H1 (cell line): ENCODE measurements around the gene RPS6KA2. TPM values are rescaled to one million over a fixed set of nuclear protein-coding genes. Genes with fewer than 3 reads are reported as not detected.

Experiments used
- CTCF ChIA-PET: fragments of 300-600 bp; sonication (Branson Sonifier 250); formaldehyde crosslinking; loops from one replicate; lab custom pipeline; 2021; ENCODE audit not compliant: partially characterized antibody; lab: Charles Lee
- POLR2A ChIA-PET: fragments of 300-600 bp; sonication (Branson Sonifier 250); formaldehyde crosslinking; loops from one replicate; lab custom pipeline; 2021; ENCODE audit warnings: inconsistent platforms; ENCODE audit not compliant: partially characterized antibody; lab: Charles Lee
- DNase-seq, 2 experiments: peaks; one replicate each; pipeline versions ENCODE4 v3.0.0 to v3.0.0-alpha.2; 2010 to 2022; ENCODE audit warnings: low spot score in 2 of 2, low read depth in 1 of 2, mixed read lengths in 1 of 2
- FAIRE-seq: peaks from 2 replicates; lab custom pipeline; 2011; peaks lifted over from hg19 to GRCh38; lab: Jason Lieb, UNC
- H2AFZ ChIP-seq: 2 replicates; pipeline ENCODE4 v1.8.1; 2012; ENCODE audit warnings: low read length, inconsistent platforms
- H2AK5ac ChIP-seq: 2 replicates; pipeline ENCODE4 v1.6.1; 2013; ENCODE audit warnings: low read depth, low read length
- H2BK120ac ChIP-seq: replicated peaks from 2 replicates; pipeline ENCODE3; 2013; ENCODE audit warnings: low read depth, low read length, inconsistent platforms
- H2BK12ac ChIP-seq: 2 replicates; pipeline ENCODE4 v1.6.1; 2013; ENCODE audit warnings: low read depth, low read length
- H2BK15ac ChIP-seq: 2 replicates; pipeline ENCODE4 v1.6.1; 2013; ENCODE audit warnings: low read length
- H2BK20ac ChIP-seq: 2 replicates; pipeline ENCODE4 v1.6.1; 2013; ENCODE audit warnings: low read length
- H2BK5ac ChIP-seq: 2 replicates; pipeline ENCODE4 v1.6.1; 2013; ENCODE audit warnings: low read depth, low read length
- H3K14ac ChIP-seq: 2 replicates; pipeline ENCODE4 v1.6.1; 2013; ENCODE audit warnings: inconsistent platforms; ENCODE audit not compliant: insufficient read length
- H3K18ac ChIP-seq: 2 replicates; pipeline ENCODE4 v1.6.1; 2013; ENCODE audit warnings: low read length; ENCODE audit errors: extremely low read depth
- H3K23ac ChIP-seq: 2 replicates; pipeline ENCODE4 v1.6.1; 2013; ENCODE audit warnings: inconsistent platforms; ENCODE audit not compliant: insufficient read length
- H3K23me2 ChIP-seq: 2 replicates; pipeline ENCODE4 v1.6.1; 2013; ENCODE audit warnings: low read depth, low read length
- H3K27ac ChIP-seq: 2 replicates; pipeline ENCODE4 v1.6.1; 2011; ENCODE audit warnings: low read depth, low read length, inconsistent platforms
- H3K27me3 ChIP-seq, 4 experiments: replicated peaks in 1 of 4; 1 replicate in 1 of 4; 2 replicates in 3 of 4; pipeline versions ENCODE4 v1.6.1 to v1.8.1; 2011 to 2013; ENCODE audit warnings: low read length in 3 of 4, mild to moderate bottlenecking in 3 of 4, inconsistent platforms in 2 of 4, mixed read lengths in 2 of 4, moderate library complexity in 1 of 4; ENCODE audit not compliant: control insufficient read depth in 3 of 4, insufficient read depth in 3 of 4; ENCODE audit errors: extremely low read depth in 1 of 4
- H3K36me3 ChIP-seq, 4 experiments: 2 replicates each; pipeline versions ENCODE4 v1.6.1 to v1.8.1; 2011 to 2013; ENCODE audit warnings: mild to moderate bottlenecking in 4 of 4, low read length in 3 of 4, moderate library complexity in 2 of 4, control low read depth in 1 of 4, inconsistent platforms in 1 of 4; ENCODE audit not compliant: insufficient read depth in 4 of 4, control insufficient read depth in 2 of 4
- H3K4ac ChIP-seq: replicated peaks from 2 replicates; pipeline ENCODE3; 2013; ENCODE audit warnings: low read length, low read depth, mixed read lengths, inconsistent platforms; ENCODE audit not compliant: insufficient read length
- H3K4me1 ChIP-seq, 4 experiments: replicated peaks in 1 of 4; 1 replicate in 1 of 4; 2 replicates in 3 of 4; pipeline versions ENCODE4 v1.6.1 to v1.8.1; 2011 to 2013; ENCODE audit warnings: low read length in 3 of 4, inconsistent platforms in 2 of 4, mixed read lengths in 1 of 4; ENCODE audit not compliant: insufficient read depth in 4 of 4, control insufficient read depth in 3 of 4
- H3K4me2 ChIP-seq, 2 experiments: 2 replicates each; pipeline versions ENCODE4 v1.6.1 to v1.8.1; 2011 to 2013; ENCODE audit warnings: low read depth in 2 of 2, low read length in 2 of 2, control low read depth in 1 of 2, inconsistent platforms in 1 of 2, mild to moderate bottlenecking in 1 of 2; ENCODE audit not compliant: insufficient read depth in 1 of 2
- H3K4me3 ChIP-seq, 4 experiments: fragments of 200-600, 300-600 bp in 1 of 4; sonication (generic), shearing (Covaris generic), sonication (Bioruptor Twin) in 1 of 4; 2 replicates each; pipeline versions ENCODE4 v1.5.1 to v1.8.1; 2011 to 2016; ENCODE audit warnings: low read length in 4 of 4, low read depth in 3 of 4, control low read depth in 2 of 4, inconsistent platforms in 2 of 4, mild to moderate bottlenecking in 2 of 4, mixed read lengths in 1 of 4, moderate library complexity in 1 of 4; ENCODE audit not compliant: insufficient read depth in 2 of 4; ENCODE audit errors: extremely low read depth in 1 of 4
- H3K56ac ChIP-seq: replicated peaks from 2 replicates; pipeline ENCODE3; 2013; ENCODE audit warnings: low read depth, mild to moderate bottlenecking, mixed read lengths, low read length, inconsistent platforms; ENCODE audit not compliant: insufficient read length
- H3K79me1 ChIP-seq: 2 replicates; pipeline ENCODE4 v1.6.1; 2013; ENCODE audit warnings: low read depth, low read length, control low read depth
- H3K79me2 ChIP-seq, 2 experiments: 2 replicates each; pipeline versions ENCODE4 v1.6.1 to v1.8.1; 2012 to 2013; ENCODE audit warnings: low read length in 2 of 2, mild to moderate bottlenecking in 2 of 2, inconsistent platforms in 1 of 2; ENCODE audit not compliant: insufficient read depth in 2 of 2, control insufficient read depth in 1 of 2
- H3K9ac ChIP-seq, 4 experiments: replicated peaks in 1 of 4; 1 replicate in 1 of 4; 2 replicates in 3 of 4; pipeline versions ENCODE4 v1.6.1 to v1.8.1; 2011 to 2013; ENCODE audit warnings: low read depth in 3 of 4, low read length in 3 of 4, control low read depth in 2 of 4, mild to moderate bottlenecking in 2 of 4, moderate library complexity in 2 of 4, inconsistent platforms in 1 of 4; ENCODE audit errors: extremely low read depth in 1 of 4
- H3K9me3 ChIP-seq, 2 experiments: 2 replicates each; pipeline versions ENCODE4 v1.6.1 to v1.8.1; 2012 to 2013; ENCODE audit warnings: mild to moderate bottlenecking in 2 of 2, moderate library complexity in 2 of 2, control low read depth in 1 of 2, inconsistent platforms in 1 of 2, low read depth in 1 of 2, low read length in 1 of 2, mixed read lengths in 1 of 2; ENCODE audit not compliant: insufficient read depth in 2 of 2
- H4K20me1 ChIP-seq, 2 experiments: replicated peaks in 1 of 2; 2 replicates each; pipeline versions ENCODE3 to v1.8.1; 2011 to 2013; ENCODE audit warnings: inconsistent platforms in 2 of 2, low read length in 2 of 2, mild to moderate bottlenecking in 1 of 2; ENCODE audit not compliant: insufficient read depth in 2 of 2, control insufficient read depth in 1 of 2
- H4K5ac ChIP-seq: 2 replicates; pipeline ENCODE4 v1.6.1; 2013; ENCODE audit warnings: low read length, low read depth, mixed read lengths, inconsistent platforms; ENCODE audit not compliant: insufficient read length
- H4K8ac ChIP-seq: 2 replicates; pipeline ENCODE4 v1.8.0; 2013; ENCODE audit warnings: mild to moderate bottlenecking, moderate library complexity, low read length, inconsistent platforms; ENCODE audit not compliant: insufficient read depth; ENCODE audit errors: extremely low read depth
- H4K91ac ChIP-seq: replicated peaks from 2 replicates; pipeline ENCODE3; 2013; ENCODE audit warnings: low read length, mixed read lengths, inconsistent platforms; ENCODE audit not compliant: insufficient read length
- ASH2L ChIP-seq: fragments of 200-600, 300-600 bp; sonication (generic); IDR thresholded peaks from one replicate; pipeline ENCODE4 v1.7.1; 2017; ENCODE audit warnings: low read length
- BACH1 ChIP-seq: IDR thresholded peaks from 2 replicates; pipeline ENCODE4 v1.6.1; 2012; ENCODE audit warnings: low read length, improper control_type of control experiment
- BRCA1 ChIP-seq: IDR thresholded peaks from 2 replicates; pipeline ENCODE4 v1.6.1; 2012; ENCODE audit warnings: low read depth, low read length, improper control_type of control experiment
- EZH2 ChIP-seq: fragments of 200-600 bp; sonication (generic); IDR thresholded peaks from 2 replicates; pipeline ENCODE4 v1.7.1; 2012; ENCODE audit warnings: low read depth, mild to moderate bottlenecking, moderate library complexity, low read length, inconsistent platforms; ENCODE audit not compliant: severe bottlenecking
- RAD21 ChIP-seq, 2 experiments: IDR thresholded peaks in 1 of 2; conservative IDR thresholded peaks in 1 of 2; 2 replicates each; pipeline ENCODE4 v1.6.1; 2011; ENCODE audit warnings: low read depth in 2 of 2, low read length in 2 of 2, improper control_type of control experiment in 1 of 2, inconsistent platforms in 1 of 2, mild to moderate bottlenecking in 1 of 2, moderate library complexity in 1 of 2
- RFX5 ChIP-seq: IDR thresholded peaks from 2 replicates; pipeline ENCODE4 v1.6.1; 2011; ENCODE audit warnings: low read depth, low read length, improper control_type of control experiment, borderline replicate concordance
- RNF2 ChIP-seq: fragments of 200-900, 300-1000 bp; sonication (generic); IDR thresholded peaks from 2 replicates; pipeline ENCODE4 v1.7.1; 2016; ENCODE audit warnings: borderline replicate concordance, low read depth, mild to moderate bottlenecking, antibody characterized with exemption, low read length; ENCODE audit not compliant: poor library complexity, severe bottlenecking; ENCODE audit errors: missing control alignments
- SP1 ChIP-seq: IDR thresholded peaks from 2 replicates; pipeline ENCODE4 v1.6.1; 2011; ENCODE audit warnings: low read depth, low read length
- SP2 ChIP-seq: IDR thresholded peaks from 2 replicates; pipeline ENCODE4 v1.6.1; 2012; ENCODE audit warnings: mild to moderate bottlenecking, low read length, inconsistent platforms
- SRF ChIP-seq: IDR thresholded peaks from 2 replicates; pipeline ENCODE4 v1.6.1; 2011; ENCODE audit warnings: mild to moderate bottlenecking, low read depth, low read length, moderate library complexity
- TAF7 ChIP-seq: optimal IDR thresholded peaks from 2 replicates; pipeline ENCODE3; 2011; ENCODE audit warnings: low read depth, mild to moderate bottlenecking, inconsistent platforms, low read length, moderate library complexity, borderline replicate concordance
- WGBS, 2 experiments: shearing (Covaris generic) in 1 of 2; methylation state at CpG; one replicate each; pipeline versions ENCODE4 v1.1.6 to v1.1.7; 2013 to 2015; ENCODE audit warnings: low lambda C conversion rate in 2 of 2, mixed read lengths in 2 of 2, inconsistent platforms in 1 of 2, low coverage in 1 of 2, missing lambda C conversion rate in 1 of 2; ENCODE audit not compliant: insufficient replicate concordance in 2 of 2, insufficient coverage in 1 of 2, insufficient read length in 1 of 2; ENCODE audit errors: extremely low coverage in 1 of 2, missing lambda C conversion rate in 1 of 2; 5-methylcytosine and 5-hydroxymethylcytosine counted together
- polyA plus RNA-seq, 7 experiments: library from polyadenylated mRNA; depleted of rRNA in 3 of 7; stranded (reverse) in 5 of 7; unstranded in 2 of 7; fragments of >200 nt in 5 of 7; fragments of 200-250 nt in 2 of 7; gene quantifications; 1 replicate in 5 of 7; 2 replicates in 1 of 7; 4 replicates in 1 of 7; pipeline versions ENCODE4 v1.2.1 to v1.2.3, GENCODE V29; 2011 to 2013; ENCODE audit warnings: missing spikeins in 2 of 7, mixed read lengths in 2 of 7
- total RNA-seq: library from RNA; stranded (reverse); fragmentation: NEBNext Ultra II Directional; extraction: Animal tissue kit (Norgen Biotek cat#: 25700); gene quantifications from 2 replicates; pipeline ENCODE4 v1.2.1, GENCODE V29; 2021
- TF ChIP-seq, protein P1 (sequence below): IDR thresholded peaks from 2 replicates; pipeline ENCODE4 v1.6.1; 2012; ENCODE audit warnings: inconsistent platforms

The RPS6KA2 gene
- total and polyA plus RNA-seq, 2 of the 8 experiments (the other 6 are each of a cell fraction or from before 2014, with no cell fraction given): 8.8 to 25.7 TPM

DNA sequence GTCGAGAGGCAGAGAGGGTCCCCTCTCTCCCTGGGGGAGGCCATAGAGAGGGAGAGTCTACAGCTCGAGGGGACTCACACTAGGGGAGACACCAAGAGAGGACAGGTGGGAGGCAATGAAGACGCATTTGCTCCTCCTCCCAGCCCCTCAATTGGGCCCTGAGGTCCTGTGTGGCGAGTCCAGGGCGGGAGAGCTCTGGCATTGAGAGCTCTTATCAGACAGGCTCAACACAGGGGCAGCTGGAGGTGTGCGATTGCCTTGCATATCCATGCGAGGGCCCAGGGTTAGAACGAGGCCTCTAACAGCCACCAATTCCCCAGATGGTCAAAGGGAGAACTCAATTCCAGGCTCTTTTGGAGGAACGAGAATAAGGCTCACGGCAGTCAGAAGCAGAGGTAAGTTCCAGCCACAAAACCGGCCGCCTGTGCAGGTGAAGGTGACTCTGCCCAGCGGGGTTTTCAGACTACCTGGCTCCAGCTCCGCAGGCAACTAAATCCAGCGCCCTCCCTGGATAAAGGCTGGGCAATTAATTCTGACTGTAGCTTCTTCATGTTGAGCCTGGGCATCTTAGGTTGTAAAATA is 150.3 kb downstream of the RPS6KA2 start:
- H3K4me1 ChIP-seq: no peaks in the 10 kb centered on the region; a peak in 1 of 7 replicates
- no peak overlapping the region for H2BK120ac ChIP-seq
- H3K56ac ChIP-seq: no peak overlapping the region
- H4K20me1 ChIP-seq: no peaks in the 10 kb centered on the region
- H4K8ac ChIP-seq: no peak overlapping the region
- no peak overlapping the region for H2AFZ ChIP-seq
- no peak overlapping the region for H3K4ac ChIP-seq
- H3K4me3 ChIP-seq: no peak overlapping the region
- H2BK20ac ChIP-seq: no peak overlapping the region
- H3K9me3 ChIP-seq: no peaks in the 10 kb centered on the region
- no peak overlapping the region for H2BK15ac ChIP-seq
- no peak overlapping the region for H2BK5ac ChIP-seq
- 91% methylated on average over 15 of the region's 15 CpGs; no CpG with 5 or more reads in 1 of the 2 experiments for WGBS, 2 experiments
- no peak overlapping the region for H2BK12ac ChIP-seq
- no peak overlapping the region for H4K5ac ChIP-seq
- H3K79me2 ChIP-seq: no peaks in the 10 kb centered on the region
- H3K4me2 ChIP-seq: no peak overlapping the region
- ChIA-PET POLR2A (interaction anchor here (0.6 to 1.8 kb wide), 2 partner anchors 8 to 17 kb away, joined by 4 to 7 read pairs; no protein-coding TSS in a partner anchor), CTCF (interaction anchor here (0.8 to 2.3 kb wide), 7 partner anchors 11 to 513 kb away, joined by 3 to 9 read pairs (median 3); no protein-coding TSS in a partner anchor)
- no peak overlapping the region for H3K14ac ChIP-seq
- FAIRE-seq (no peak), DNase-seq (no peak)
- no peaks in the 10 kb centered on the region for H3K23me2 ChIP-seq
- no peak overlapping the region for H3K18ac ChIP-seq
- H3K27ac ChIP-seq: no peak overlapping the region
- no peak overlapping the region for H4K91ac ChIP-seq
- H3K79me1 ChIP-seq: no peaks in the 10 kb centered on the region
- no peak overlapping the region for H3K23ac ChIP-seq
- H3K9ac ChIP-seq: no peak overlapping the region
- no peaks in the 10 kb centered on the region for H3K27me3 ChIP-seq
- no peak overlapping the region for H2AK5ac ChIP-seq
- H3K36me3 ChIP-seq: no peaks in the 10 kb centered on the region
- TF ChIP-seq RAD21 (IDR thresholded peaks at IDR 0.05 in 1 of 2, conservative IDR thresholded peaks at IDR 0.05 in 1 of 2; ENCODE audit: low read depth in 2 of 2, low read length in 2 of 2) (no peak), RNF2 (no peak), SP1 (no peak), ASH2L (no peak), SRF (no peak), TAF7 (no peak), EZH2 (no peak), BRCA1 (no peak), BACH1 (no peak), RFX5 (no peak), SP2 (no peak)
- TF ChIP-seq, protein P1, sequence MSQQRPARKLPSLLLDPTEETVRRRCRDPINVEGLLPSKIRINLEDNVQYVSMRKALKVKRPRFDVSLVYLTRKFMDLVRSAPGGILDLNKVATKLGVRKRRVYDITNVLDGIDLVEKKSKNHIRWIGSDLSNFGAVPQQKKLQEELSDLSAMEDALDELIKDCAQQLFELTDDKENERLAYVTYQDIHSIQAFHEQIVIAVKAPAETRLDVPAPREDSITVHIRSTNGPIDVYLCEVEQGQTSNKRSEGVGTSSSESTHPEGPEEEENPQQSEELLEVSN: no peak
